GM21786 (cell line): Measurements from ENCODE around the gene NHSL2.

ENCODE experiments used
- ATAC-seq: cut with Tn5 transposase; IDR thresholded peaks from one replicate; pipeline ENCODE4 v1.9.1; 2021; ENCODE audit not compliant: unreplicated experiment

NHSL2 gene

DNA sequence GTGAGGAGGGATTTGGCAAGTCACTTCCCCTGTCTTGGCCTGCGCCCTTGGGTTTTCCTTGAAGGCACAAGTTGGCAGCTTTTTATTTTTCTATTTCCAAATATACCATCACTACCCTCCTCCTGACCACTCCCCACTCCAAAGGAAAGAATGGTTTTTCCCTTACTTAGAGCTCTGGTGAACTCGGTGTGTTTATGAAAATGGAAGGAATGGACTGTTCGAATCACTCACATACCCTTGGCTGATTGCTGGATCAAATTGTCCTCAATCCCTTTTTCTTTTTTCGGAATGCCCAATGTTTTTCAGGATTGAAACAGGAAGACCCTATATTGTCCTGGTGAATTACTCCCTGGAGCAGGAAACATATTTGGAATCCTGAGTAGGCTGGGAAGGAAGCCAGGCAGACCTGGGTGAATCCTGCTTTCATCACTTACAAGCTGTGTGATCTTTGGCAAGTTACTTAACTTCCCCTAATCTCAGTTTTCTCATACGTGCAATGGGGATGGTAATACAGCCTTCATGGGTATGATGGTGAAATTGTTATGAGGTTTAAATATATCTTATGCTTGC lies 150.4 kb downstream of the NHSL2 start:
- ATAC-seq, result no peak

- ATAC-seq, result no peak
These were observed 152.3 kb downstream of the NHSL2 start for GRCh38 chrX:72062916-72063315.

DNA sequence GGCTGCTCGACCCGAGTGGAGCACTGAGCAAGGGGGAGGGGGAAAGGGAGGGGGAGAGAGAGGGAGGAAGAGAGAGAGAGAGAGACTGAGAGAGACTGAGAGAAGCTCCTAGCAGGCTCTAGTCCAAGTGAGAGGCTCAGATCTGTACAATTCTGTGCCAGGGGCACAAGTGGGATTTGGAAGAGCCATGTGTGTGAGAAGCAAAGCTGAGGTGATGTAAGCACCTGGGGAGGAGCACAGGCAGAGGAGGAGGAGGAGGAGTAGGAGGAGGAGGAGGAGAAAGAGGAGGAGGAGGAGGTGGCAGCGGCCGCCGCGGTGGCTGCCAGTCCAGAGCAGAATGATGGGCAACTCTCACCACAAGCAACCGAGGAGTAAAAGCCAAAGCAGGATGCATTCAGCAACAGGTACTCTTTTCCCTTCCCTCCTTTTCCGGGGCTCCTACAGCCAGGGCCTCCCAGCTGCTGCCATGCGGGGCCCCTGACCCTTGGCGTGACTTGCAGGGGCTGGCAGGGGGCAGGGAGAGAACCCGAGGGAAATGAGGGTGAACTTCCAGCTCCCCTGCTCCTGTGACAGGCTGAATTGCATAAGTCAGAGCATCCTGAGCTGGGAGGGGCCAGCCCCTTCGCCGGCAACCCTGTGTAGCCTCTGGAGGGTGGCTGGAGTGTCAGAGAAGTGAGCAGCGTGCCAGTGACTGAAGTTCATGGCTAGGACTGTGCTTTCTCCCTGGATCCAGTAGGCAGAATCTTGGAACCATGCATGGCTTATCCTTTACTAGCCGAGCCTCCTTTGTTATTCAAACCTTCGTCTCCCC lies 158.9 kb downstream of the NHSL2 start:
- no peak for ATAC-seq

GRCh38 chrX:72071213-72071612 lies 160.6 kb downstream of the NHSL2 start:
- no peak for ATAC-seq

DNA sequence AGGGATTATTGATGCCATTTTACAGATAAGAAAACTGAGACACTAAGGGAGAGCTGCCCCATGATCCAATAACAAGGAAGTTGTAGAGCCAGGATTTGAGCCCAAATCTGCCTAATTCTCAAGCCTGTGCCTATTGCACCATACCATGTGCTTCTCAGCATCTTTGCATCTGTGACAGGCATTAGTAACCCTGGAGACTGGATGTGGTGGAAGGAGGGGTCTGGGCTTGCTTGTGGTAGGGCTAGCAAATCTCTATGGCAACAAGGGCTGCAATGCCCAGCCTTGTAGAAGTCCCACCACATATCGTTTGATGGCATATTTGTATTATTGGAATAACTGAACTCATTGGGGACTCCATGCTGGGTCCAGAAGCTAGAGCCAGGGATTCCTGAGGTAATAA lies 163.0 kb downstream of the NHSL2 start:
- ATAC-seq, result no peak

DNA sequence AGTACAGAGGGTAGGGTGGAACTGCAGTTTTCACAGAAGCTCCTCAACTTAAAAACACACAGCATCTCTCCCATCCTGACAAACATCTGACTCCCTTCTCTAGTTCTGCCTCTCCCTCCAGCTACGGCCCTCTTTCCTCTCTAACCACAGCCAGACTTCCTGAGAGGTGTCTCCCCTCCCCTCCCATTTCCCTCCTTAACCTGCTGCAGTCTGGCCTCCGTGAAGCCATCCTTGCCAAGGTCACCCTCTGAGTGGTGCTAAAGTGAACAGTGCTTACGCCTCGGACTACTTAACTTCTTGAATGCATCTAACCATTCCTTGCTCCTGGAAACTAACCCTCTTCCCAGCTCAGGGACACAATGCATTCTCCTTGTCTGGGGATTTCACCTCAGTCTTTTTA lies 167.8 kb downstream of the NHSL2 start:
- ATAC-seq, result no peak

- no peak for ATAC-seq
These were observed 169.0 kb downstream of the NHSL2 start for GRCh38 chrX:72079607-72080006.

- no peak for ATAC-seq
These were observed 169.5 kb downstream of the NHSL2 start for GRCh38 chrX:72080150-72080549.

DNA sequence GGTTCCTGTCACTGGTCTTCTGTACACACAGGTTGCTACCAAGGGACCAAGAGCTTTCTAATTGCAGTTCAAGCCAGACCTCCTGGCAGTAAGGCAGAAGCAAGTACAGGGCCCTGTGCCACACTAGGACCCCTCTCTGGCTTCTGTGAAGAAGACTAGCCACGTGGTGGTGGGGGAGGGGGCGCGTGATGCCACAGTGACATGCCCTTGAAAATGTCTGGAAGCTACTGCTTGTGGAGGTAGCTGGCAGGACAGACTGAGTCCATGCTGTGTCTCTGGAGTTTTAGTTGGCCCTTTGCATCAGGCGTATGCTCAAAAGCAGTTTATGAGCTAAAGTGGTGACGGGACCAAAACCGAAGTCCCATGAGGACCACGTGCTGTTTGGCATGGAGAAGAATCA lies 170.2 kb downstream of the NHSL2 start:
- ATAC-seq, result no peak

- ATAC-seq, result no peak
These were observed 171.1 kb downstream of the NHSL2 start for GRCh38 chrX:72081605-72082320.

- ATAC-seq, result no peak
These were observed 172.6 kb downstream of the NHSL2 start for GRCh38 chrX:72083291-72083690.

- no peak for ATAC-seq
These were observed 173.5 kb downstream of the NHSL2 start for GRCh38 chrX:72084114-72084513.

DNA sequence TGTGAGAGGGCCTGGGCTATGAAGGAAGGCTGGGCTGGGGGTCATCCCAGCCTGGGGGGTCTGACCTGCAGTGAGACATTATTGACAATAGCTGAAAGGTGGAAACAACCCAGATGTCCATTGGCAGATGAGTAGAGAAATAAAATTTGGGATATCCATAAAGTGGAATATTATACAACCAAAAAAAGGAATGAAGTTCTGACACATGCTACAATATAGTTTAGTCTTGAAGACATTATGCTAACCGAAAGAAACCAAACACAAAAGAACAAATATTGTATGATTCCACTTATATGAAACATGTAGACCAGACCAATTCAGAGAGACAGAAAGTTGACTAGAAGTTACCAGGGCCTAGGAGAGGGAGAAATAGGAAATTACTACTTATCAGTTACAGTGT lies 176.3 kb downstream of the NHSL2 start:
- no peak for ATAC-seq

DNA sequence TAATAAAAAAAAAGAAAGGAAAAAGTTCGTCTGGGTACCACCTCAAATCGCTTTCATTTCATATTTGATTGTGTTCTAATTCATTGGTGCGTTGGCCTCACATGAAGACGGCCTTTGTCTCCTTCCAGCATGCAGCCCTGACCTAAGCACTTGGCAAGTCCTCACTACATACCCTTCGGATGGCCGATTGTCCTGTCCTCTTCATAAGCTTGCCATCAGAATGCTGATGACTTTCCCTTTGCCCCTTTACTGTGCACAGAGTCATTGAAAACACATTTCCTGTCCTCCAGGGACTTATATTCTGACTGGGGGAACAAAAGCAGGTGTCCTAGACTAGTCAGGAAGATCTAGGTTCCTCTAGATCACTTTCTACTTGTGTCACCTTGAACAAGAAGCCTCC lies 178.1 kb downstream of the NHSL2 start:
- ATAC-seq, result no peak

GRCh38 chrX:72089254-72089653 lies 178.6 kb downstream of the NHSL2 start:
- no peak for ATAC-seq

- peak; percentile 77 for ATAC-seq
These were observed 184.2 kb downstream of the NHSL2 start for GRCh38 chrX:72094894-72095293.

- no peak for ATAC-seq
These were observed 184.7 kb downstream of the NHSL2 start for GRCh38 chrX:72095370-72095769.

DNA sequence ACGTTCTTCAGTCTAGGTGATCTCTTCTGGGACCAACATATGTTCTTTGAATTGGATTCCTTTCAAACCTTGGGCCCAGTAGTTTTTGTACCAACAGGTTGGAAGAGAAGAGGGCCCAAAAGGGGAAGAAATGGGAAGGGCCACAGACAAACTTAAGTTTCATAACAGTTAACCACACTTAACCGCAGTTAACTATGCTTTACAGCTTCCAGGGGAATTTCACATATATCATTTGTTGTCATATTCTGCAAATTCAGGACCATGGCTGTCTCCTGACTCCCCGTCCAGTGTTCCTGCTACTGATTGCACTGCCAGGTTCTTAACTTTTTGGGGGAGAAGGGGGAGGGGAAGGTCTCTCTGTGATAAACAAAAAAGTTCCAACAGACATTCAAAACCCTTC lies 186.5 kb downstream of the NHSL2 start:
- no peak for ATAC-seq

DNA sequence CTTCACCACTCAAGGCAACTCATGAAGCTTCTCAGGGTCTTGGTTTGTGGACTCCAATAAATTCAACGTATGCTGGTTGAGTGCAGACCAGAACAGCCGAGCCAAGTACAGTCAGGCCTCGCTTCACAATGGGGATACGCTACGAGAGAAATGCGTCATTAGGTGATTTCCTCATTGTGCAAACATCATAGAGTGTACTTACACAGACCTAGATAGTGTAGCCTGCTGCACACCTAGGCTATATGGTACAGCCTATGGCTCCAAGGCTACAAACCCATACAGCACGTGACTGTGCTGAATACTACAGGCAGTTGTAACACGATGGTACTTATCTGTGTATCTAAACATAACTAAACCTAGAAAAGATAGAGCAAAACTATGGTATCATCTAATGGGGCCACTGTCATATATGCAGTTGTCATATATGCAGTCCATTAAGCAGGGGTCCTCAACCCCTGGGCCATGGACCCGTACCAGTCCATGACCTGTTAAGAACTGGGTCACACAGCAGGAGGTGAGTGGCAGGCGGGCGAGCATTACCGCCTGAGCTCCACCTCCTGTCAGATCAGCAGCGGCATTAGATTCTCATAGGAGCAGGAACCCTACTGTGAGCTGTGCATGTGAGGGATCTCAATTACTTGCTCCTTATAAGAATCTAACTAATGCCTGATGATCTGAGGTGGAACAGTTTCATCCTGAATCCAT lies 189.6 kb downstream of the NHSL2 start:
- no peak for ATAC-seq

DNA sequence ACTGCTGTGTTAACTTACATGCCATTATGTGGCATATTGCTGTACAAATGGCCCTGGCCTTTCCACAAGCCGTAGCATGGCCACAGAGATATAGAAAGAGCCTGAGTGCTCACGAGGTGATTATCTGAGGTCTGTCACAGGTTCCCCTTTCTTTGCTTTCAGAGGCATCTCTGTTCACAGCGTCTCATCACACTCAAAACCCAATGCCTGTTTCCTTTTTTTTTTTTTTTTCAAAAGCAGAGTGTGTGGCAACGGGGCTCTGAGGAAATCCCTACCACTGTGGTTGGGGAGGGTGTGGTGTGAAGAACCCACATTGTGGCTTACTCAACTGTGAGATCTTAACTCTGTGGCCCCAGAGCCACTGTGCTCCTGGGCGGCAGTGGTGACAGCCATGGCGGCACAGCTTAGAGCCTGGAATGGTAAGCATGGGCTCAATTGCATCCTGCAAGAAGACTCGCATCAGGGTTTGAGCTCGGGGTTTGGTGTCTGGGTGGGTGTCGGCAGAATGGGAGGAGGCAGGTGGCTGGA lies 190.2 kb downstream of the NHSL2 start:
- ATAC-seq, result peak; percentile 84

DNA sequence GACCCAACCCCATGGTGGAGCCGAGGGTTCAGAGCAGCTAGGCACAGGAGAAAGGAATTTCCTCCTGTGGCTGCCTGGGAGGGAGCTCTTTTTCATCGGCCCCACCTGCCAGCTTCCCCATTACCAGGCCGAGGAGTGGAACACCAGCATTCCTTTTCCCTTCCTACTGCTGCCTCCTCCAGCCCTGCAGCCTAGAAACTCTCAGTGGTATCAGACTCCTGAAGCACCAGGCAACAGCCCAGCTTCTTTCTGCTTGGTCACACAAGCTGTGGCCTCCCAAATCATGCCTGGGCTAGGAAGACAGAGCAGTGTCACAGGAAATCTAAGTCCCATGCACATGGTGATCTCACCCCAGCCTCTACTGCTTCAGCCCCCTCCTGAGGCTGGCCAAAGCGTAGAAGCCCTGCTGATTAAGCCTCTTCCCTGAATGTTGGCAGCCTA lies 191.0 kb downstream of the NHSL2 start:
- ATAC-seq, result no peak
